HFF-Myc (cell line): ENCODE measurements around the gene UGT8.

Experiments used
- DNase-seq: peaks from one replicate; pipeline ENCODE4 v3.0.0-alpha.2; 2011; ENCODE audit warnings: low read depth; ENCODE audit errors: extremely low read depth
- H3K4me3 ChIP-seq: replicated peaks from 2 replicates; pipeline ENCODE4 v1.5.1; 2011; ENCODE audit warnings: low read depth, mild to moderate bottlenecking, control low read depth, low read length
- CTCF ChIP-seq: IDR thresholded peaks from 2 replicates; pipeline ENCODE4 v1.5.1; 2012; ENCODE audit warnings: mild to moderate bottlenecking, low read depth, low read length, control low read depth; ENCODE audit errors: missing control alignments

UGT8 gene

GRCh38 chr4:114597410-114598115 lies 1.0 kb upstream of the UGT8 start:
- no peak for DNase-seq
- no peak for TF ChIP-seq CTCF
- H3K4me3 ChIP-seq: no peak overlapping the region

GRCh38 chr4:114599231-114599902 lies 760 bp downstream of the UGT8 start:
- no peak for DNase-seq
- no peak for TF ChIP-seq CTCF
- H3K4me3 ChIP-seq: no peak overlapping the region

- TF ChIP-seq CTCF: no peak
- no peak for DNase-seq
- H3K4me3 ChIP-seq: no peak overlapping the region
Observed at GRCh38 chr4:114599903-114600552, 1.4 kb downstream of the UGT8 start.

DNA sequence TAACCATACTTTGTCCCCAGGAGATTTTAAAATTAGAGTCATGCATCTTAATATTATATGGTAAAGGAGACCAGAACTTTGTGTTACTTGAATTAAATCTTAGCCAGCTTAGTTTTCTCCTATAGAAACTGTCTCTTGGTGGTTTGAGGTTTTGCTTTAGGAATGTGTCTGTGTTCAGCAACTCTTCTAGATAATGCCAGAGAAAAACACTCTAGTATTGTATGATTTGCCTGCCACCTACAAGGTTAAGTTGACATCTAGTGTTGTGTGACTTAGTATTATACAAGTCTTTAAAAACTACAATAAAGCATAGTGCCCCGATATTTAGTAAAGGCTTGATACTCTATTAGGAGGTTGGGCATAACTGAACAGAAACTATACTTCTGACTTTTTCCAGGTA lies 2.1 kb downstream of the UGT8 start:
- no peak for TF ChIP-seq CTCF
- DNase-seq: no peak
- no peak overlapping the region for H3K4me3 ChIP-seq

DNA sequence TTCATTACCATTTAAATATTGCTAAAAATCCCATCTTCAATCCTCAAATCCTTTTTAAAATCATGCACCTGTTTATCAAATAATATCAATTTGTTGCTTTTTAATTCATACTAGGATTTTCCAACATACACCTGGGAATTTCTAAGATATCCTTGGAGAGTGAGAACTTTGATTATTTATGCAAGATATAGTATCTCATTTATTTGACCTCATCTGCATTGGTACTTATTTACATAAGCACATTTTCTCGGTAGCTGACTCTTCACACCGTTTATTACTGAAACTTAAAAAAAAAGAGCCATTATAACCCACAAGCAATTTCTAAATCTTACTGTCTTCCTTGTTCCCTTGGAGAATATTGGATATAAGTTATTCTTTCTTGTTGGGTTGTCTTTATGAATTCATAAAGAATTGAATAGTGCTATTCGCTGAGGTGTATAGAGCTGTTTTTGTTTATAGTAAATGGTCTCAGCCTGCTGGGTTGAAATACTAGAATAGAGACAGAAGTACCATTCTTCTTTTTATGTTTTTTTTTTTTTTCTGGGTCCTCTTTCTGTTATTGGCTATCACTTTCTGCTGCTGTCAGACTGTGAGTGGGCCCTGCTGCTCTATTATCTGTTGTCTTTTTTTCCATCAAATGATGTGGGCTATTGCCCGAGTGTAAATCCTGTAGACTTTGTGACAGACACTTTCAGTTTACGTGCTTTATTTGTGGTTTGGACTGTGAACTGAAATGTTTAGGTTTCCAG lies 2.9 kb downstream of the UGT8 start:
- TF ChIP-seq CTCF: no peak
- H3K4me3 ChIP-seq: no peak overlapping the region
- no peak for DNase-seq

DNA sequence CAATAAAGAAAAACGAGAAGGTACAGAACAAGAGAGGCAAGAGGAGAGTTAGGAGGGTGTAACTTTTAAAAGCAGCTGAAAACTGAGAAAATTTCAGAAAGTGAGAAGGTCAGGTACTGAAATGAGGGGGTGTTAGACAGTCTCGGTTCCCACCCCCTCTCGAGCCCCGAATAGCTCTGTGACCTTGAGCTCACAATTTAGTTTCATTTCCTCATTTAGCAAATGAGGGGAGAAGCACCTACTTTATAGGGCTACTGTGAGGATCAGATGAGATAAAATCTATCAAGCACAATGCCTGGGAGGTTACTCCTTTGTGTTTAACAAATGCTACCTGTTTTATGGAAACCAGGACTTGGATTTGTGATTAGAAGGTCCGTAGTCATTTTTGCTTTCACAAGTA lies 4.9 kb downstream of the UGT8 start:
- no peak overlapping the region for H3K4me3 ChIP-seq
- DNase-seq: no peak
- no peak for TF ChIP-seq CTCF
